ENCODE data around the gene C3orf20.

DNA sequence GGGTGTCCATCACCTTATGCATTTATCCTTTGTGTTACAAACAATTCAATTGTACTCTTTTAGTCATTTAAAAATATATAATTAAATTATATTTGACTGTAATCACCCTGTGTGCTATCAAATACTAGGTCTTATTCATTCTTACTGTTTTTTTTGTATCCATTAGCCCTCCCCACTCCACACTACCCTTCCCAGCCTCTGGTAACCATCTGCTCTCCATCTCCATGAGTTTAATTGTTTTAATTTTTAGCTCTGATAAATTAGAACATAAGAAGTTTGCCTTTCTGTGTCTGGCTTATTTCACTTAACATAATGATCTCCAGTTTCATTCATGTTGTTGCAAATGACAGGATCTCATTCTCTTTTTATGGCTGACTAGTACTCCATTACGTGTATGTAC, 16.8 kb downstream of the C3orf20 start:
- TF ChIP-seq SMC3 (conservative IDR thresholded peaks at IDR 0.05; ENCODE audit: poor library complexity) = no peak
- no peak for TF ChIP-seq POLR2AphosphoS5 (IDR thresholded peaks at IDR 0.05)
- no peak for TF ChIP-seq EZH2 (IDR thresholded peaks at IDR 0.05; ENCODE audit: borderline replicate concordance, insufficient read depth, low read length, poor library complexity, severe bottlenecking)
- TF ChIP-seq, protein P1, sequence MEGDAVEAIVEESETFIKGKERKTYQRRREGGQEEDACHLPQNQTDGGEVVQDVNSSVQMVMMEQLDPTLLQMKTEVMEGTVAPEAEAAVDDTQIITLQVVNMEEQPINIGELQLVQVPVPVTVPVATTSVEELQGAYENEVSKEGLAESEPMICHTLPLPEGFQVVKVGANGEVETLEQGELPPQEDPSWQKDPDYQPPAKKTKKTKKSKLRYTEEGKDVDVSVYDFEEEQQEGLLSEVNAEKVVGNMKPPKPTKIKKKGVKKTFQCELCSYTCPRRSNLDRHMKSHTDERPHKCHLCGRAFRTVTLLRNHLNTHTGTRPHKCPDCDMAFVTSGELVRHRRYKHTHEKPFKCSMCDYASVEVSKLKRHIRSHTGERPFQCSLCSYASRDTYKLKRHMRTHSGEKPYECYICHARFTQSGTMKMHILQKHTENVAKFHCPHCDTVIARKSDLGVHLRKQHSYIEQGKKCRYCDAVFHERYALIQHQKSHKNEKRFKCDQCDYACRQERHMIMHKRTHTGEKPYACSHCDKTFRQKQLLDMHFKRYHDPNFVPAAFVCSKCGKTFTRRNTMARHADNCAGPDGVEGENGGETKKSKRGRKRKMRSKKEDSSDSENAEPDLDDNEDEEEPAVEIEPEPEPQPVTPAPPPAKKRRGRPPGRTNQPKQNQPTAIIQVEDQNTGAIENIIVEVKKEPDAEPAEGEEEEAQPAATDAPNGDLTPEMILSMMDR (IDR thresholded peaks at IDR 0.05; ENCODE audit: poor library complexity, severe bottlenecking) = no peak
- TF ChIP-seq EP300 (conservative IDR thresholded peaks at IDR 0.05; ENCODE audit: poor library complexity, severe bottlenecking) = no peak
- no peak for TF ChIP-seq TAF1 (IDR thresholded peaks at IDR 0.05; ENCODE audit: low read depth)
- TF ChIP-seq, protein P2, sequence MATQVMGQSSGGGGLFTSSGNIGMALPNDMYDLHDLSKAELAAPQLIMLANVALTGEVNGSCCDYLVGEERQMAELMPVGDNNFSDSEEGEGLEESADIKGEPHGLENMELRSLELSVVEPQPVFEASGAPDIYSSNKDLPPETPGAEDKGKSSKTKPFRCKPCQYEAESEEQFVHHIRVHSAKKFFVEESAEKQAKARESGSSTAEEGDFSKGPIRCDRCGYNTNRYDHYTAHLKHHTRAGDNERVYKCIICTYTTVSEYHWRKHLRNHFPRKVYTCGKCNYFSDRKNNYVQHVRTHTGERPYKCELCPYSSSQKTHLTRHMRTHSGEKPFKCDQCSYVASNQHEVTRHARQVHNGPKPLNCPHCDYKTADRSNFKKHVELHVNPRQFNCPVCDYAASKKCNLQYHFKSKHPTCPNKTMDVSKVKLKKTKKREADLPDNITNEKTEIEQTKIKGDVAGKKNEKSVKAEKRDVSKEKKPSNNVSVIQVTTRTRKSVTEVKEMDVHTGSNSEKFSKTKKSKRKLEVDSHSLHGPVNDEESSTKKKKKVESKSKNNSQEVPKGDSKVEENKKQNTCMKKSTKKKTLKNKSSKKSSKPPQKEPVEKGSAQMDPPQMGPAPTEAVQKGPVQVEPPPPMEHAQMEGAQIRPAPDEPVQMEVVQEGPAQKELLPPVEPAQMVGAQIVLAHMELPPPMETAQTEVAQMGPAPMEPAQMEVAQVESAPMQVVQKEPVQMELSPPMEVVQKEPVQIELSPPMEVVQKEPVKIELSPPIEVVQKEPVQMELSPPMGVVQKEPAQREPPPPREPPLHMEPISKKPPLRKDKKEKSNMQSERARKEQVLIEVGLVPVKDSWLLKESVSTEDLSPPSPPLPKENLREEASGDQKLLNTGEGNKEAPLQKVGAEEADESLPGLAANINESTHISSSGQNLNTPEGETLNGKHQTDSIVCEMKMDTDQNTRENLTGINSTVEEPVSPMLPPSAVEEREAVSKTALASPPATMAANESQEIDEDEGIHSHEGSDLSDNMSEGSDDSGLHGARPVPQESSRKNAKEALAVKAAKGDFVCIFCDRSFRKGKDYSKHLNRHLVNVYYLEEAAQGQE (IDR thresholded peaks at IDR 0.05; ENCODE audit: borderline replicate concordance) = no peak
- no peak for TF ChIP-seq RAD21 (conservative IDR thresholded peaks at IDR 0.05)

Data from neural cell (in vitro differentiated cells).